NCI-H128 (cell line): Measurements from ENCODE around the gene PRKCE.

ENCODE experiments used
- DNase-seq: peaks from one replicate; lab custom pipeline; 2025; ENCODE audit not compliant: unreplicated experiment; lab: John Stamatoyannopoulos, UW

PRKCE gene

DNA sequence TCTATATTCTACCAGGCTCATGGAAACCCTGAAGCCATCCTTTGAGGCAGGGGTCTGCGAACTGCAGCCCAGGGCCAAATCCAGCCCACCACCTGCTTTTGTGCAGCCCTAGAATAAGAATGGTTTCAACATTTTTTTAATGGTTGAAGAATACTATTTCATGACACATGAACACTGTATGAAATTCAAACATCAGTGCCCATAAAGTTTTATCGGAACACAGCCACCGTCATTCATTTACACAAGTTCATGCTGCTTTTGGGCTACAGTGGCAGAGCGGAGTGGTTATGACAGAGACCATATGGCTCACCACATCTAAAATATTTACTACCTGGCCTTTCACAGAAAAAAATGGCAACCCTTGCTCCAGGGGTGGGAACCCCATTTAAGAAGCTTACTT lies 521.6 kb downstream of the PRKCE start:
- no peak for DNase-seq

DNA sequence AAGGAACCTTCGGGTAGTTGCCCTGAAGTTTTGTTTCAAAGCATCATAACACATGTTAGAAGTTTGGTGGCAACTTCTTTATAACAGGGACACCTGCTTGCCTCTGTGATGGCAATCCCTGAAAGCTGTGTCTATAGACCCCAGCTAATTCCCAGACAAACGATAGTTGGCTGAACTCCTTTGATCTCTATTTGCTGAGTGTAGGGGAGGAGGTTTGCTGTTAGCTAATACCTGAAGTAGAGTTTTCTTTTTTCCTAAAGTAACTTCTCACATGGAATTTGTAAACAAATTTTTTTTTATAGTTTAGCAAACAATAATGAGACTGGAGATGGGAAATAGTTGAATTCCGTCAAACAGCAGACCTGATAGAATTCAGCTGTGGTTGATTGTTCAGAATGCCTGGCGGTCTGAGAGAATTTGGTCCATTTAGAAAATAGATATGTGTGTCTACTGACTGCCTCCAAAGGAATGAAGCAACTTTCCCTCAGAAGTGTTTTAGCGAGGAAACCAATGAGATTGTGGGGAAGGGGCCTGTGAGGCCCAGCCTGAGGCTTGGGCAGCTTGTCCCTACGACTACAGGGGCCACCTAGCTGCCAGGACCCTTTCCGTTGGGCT lies 522.3 kb downstream of the PRKCE start:
- DNase-seq: no peak

GRCh38 chr2:46174345-46175170 lies 523.1 kb downstream of the PRKCE start:
- DNase-seq: no peak

DNA sequence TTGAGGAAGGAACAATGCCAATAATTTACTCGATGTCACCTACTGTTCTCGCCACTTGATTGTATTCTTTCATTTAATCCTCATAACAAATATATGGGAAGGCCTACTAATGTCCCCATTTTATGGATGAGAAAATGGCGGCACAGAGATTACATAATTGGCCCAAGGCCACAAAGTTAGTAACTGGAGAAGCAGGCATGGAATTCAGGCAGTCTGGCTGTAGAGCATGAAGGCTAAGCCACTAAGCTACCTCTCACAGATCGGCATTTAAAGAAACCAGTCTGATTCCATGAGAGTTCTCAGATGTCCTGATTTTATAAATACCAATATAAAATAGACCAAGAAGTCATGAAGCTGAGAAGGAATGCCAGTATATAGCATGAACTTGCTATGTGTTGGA lies 523.9 kb downstream of the PRKCE start:
- no peak for DNase-seq

GRCh38 chr2:46177461-46178089 lies 526.1 kb downstream of the PRKCE start:
- DNase-seq: no peak

DNA sequence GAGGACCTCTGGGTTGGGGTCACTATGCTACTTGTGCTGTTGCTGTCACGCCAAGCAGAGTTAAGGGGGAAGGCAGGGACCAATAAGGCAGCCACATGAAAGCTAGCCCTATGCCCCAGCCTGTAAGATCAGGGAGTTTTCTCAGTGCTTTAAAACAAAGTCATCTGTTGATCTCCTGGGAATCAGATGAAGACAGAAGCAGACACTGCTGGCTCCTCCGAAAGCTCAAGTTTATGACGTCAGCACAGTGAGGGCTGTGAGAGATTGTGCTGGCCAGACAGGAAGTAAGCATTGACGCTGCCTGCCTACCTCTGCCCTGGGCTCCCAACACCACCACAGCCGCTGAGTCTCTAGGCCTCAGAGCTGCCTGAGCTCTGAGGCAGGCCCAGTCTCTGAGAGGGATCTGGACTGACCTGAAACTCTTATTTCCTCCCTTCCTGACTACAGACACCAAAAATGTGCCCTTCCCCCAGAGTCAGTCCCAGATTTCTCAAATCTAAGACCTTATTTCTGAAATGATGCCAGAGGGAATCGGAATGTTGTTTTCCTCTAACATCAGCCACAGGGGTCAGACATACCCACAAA lies 527.7 kb downstream of the PRKCE start:
- no peak for DNase-seq

GRCh38 chr2:46180189-46180588 lies 528.7 kb downstream of the PRKCE start:
- DNase-seq: no peak

DNA sequence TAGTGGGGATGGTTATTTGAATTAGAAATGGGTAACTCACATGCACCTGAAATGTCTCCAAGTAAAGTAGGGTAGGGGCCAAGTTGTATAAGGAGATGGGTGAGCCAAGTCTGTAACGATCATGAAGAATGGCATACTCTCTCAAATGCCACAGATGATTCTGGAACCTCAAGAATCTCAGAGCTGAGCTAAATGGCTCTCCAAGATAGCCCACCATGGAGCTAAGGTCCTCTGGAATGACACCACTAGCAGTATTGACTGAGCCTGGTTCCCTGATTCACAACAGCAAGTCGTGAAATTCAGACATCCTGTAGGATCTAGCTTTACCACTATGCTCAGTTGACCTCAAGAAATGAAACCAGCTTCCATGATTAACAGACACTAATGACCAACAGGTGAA lies 529.8 kb downstream of the PRKCE start:
- DNase-seq: no peak

DNA sequence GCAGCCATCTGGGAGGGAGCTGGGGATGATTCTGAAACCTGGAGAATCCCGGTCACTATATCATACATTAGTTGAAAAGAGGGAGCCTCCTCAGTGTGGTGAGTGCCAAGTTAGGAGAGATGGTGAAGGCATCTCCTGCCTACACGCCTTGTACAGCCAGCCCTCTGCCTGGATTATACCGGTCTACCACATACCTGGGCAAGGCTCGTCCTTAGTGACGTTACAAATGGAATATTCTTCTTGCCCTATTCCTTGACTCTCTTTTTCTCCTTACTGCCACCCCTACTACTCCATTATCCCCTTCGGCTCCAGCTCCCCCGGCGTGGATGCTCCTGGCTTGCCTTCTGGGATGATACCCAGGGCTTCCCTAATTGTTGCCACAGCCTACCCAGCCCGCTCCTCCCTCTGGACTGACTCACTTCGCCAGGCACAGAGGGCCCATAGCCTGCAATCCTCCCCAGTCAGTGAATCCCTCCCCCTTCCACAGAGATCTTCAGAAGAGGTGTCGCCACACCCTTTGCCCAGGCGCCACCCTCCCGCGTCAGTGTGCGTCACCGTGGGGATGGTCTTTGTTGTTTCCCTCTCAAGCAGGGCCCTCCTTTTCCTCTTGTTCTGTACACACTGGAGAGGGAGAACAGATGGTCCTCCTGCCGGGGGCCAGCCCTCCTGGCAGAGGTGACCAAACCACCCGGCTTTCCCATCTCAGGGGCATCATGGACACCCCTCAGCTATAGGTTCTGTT lies 530.5 kb downstream of the PRKCE start:
- DNase-seq: no peak

DNA sequence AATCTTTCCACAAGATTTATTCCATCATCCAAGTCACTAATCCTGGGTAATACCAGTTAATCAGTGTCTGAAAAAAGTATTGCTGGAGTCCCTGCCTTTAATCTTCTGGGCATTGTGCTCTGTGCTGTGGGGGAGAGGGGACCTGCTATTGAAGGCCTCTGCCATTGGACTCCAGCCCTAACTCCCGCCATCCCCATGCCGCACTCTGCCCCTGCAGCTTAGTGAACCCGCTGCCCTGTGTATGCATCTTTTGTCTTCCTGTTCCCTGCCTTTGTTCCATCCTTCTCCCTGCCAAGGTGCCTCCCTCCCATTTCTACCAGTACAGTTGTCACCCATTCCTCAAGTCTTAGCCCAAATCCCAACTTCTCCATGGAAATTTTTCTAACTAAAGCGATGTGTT lies 532.0 kb downstream of the PRKCE start:
- no peak for DNase-seq

GRCh38 chr2:46184794-46185583 lies 533.5 kb downstream of the PRKCE start:
- no peak for DNase-seq

GRCh38 chr2:46187112-46187618 lies 535.7 kb downstream of the PRKCE start:
- no peak for DNase-seq

DNA sequence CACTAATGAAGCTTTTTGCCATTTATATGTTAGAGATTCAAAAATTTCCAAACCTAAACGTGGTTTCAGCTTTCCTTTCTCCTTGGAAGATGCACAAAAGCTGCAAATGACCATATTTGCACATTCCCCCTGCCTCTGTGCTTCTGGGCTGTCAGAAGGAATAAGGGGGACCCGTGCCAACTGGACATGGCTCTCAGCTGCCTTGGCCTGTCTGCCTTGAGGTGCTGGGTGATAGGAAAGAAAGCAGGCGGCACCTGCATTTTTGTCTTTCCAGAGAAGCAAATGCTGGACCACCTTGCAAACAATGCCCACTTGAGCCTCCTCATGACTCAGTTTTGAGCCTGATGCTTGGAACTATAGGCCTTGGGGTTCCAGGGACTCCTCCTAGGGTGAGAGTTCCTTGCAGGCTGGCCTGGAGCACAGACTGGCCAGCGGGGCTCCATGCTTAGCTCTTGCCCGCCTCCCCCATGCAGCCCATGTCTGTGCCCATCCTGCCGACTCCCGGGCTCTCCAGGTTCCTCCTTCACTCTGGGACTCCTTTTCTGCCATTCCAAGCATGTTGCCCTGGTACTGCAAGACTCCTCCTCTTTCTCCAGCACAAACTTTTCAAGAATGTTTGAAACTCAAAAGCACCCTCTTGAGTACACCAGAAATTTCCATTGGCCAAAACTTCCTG lies 536.7 kb downstream of the PRKCE start:
- DNase-seq: no peak

GRCh38 chr2:46193356-46193755 lies 541.9 kb downstream of the PRKCE start:
- no peak for DNase-seq

DNA sequence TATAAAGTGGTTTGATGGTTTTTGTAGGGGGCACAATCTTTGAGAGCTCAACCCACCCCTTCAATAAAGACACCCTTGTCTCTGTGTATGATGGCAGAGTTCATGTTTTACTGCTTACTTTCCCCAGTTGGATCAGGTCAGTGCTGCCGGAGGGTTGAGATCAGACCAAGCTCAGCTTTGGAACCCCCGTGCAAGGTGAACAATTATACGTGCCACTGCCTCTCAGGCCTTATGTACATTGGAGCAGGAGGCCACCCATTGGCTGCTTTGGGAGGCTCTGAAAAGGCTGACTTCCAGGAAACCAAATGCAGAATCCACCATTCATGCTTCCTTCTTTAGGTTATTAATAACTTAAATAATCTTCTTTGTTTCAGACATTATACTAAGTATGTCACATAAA lies 542.4 kb downstream of the PRKCE start:
- DNase-seq: no peak

GRCh38 chr2:46194856-46195255 lies 543.4 kb downstream of the PRKCE start:
- DNase-seq: no peak

GRCh38 chr2:46195819-46196218 lies 544.3 kb downstream of the PRKCE start:
- no peak for DNase-seq

GRCh38 chr2:46196871-46197462 lies 545.5 kb downstream of the PRKCE start:
- DNase-seq: no peak

- no peak for DNase-seq
Observed at GRCh38 chr2:46197672-46198071, 546.2 kb downstream of the PRKCE start.
